ENCODE measurements around the gene CCDC194.
"Not testable (repeated sequence)": the region's sequence is repeated elsewhere in the genome, so short reads cannot be mapped to it uniquely, and the experiment has no call there.

DNA sequence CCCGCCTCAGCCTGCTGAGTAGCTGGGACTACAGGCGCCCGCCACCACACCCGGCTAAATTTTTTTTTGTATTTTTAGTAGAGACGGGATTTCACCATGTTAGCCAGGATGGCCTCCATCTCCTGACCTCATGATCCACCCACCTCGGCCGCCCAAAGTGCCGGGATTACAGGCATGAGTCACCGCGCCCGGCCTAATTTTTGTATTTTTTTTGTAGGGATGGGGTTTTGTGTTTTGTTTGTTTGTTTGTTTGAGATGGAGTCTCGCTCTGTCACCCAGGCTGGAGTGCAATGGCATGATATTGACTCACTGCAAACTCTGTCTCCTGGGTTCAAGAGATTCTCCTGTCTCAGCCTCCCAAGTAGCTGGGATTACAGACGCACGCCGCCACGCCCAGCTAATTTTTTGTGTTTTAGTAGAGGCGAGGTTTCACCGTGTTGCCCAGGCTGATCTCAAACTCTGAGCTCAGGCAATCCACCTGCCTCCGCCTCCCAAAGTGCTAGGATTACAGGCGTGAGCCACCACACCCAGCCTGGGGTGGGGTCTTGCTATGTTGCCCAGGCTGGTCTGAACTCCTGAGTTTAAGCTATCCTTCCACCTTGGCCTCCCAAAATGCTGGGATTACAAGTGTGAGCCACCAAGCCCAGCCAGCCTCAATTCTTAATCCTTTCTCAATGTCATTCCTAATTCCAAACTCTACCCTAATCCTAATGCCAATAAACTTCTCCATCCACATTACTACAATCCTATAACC is 30.0 kb downstream of the CCDC194 start:
- TF ChIP-seq, protein P1, sequence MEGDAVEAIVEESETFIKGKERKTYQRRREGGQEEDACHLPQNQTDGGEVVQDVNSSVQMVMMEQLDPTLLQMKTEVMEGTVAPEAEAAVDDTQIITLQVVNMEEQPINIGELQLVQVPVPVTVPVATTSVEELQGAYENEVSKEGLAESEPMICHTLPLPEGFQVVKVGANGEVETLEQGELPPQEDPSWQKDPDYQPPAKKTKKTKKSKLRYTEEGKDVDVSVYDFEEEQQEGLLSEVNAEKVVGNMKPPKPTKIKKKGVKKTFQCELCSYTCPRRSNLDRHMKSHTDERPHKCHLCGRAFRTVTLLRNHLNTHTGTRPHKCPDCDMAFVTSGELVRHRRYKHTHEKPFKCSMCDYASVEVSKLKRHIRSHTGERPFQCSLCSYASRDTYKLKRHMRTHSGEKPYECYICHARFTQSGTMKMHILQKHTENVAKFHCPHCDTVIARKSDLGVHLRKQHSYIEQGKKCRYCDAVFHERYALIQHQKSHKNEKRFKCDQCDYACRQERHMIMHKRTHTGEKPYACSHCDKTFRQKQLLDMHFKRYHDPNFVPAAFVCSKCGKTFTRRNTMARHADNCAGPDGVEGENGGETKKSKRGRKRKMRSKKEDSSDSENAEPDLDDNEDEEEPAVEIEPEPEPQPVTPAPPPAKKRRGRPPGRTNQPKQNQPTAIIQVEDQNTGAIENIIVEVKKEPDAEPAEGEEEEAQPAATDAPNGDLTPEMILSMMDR (conservative IDR thresholded peaks at IDR 0.05 in 1 of 2, IDR thresholded peaks at IDR 0.05 in 1 of 2; ENCODE audit: extremely low read depth in 1 of 2, insufficient read depth in 1 of 2, low read depth in 1 of 2, low read length in 2 of 2) = not testable (repeated sequence)
- not testable (repeated sequence) for TF ChIP-seq EZH2 (IDR thresholded peaks at IDR 0.05; ENCODE audit: borderline replicate concordance, low read length)
